IMR-90 (cell line): ENCODE results near the gene NMUR2.

ENCODE experiments used
- BHLHE40 ChIP-seq: fragments of 150-350 bp; IDR thresholded peaks from 2 replicates; pipeline ENCODE4 v1.6.1; 2016; ENCODE audit warnings: mild to moderate bottlenecking, low read depth, low read length
- CEBPB ChIP-seq: IDR thresholded peaks from 2 replicates; pipeline ENCODE4 v1.6.1; 2012; ENCODE audit warnings: low read depth, low read length, improper control_type of control experiment
- NFE2L2 ChIP-seq: fragments of 150-350 bp; IDR thresholded peaks from 2 replicates; pipeline ENCODE4 v1.6.1; 2016; ENCODE audit warnings: low read depth, mild to moderate bottlenecking, low read length
- POLR2A ChIP-seq: IDR thresholded peaks from 2 replicates; pipeline ENCODE4 v1.6.1; 2012; ENCODE audit warnings: mild to moderate bottlenecking, low read depth, low read length
- RAD21 ChIP-seq: IDR thresholded peaks from 2 replicates; pipeline ENCODE4 v1.6.1; 2012; ENCODE audit warnings: low read length, improper control_type of control experiment
- RFX5 ChIP-seq: IDR thresholded peaks from 2 replicates; pipeline ENCODE4 v1.8.0; 2012; ENCODE audit warnings: low read depth, mild to moderate bottlenecking, low read length, moderate library complexity
- TF ChIP-seq, protein P1 (sequence below): conservative IDR thresholded peaks from 2 replicates; pipeline ENCODE4 v1.5.1; 2012; ENCODE audit warnings: mild to moderate bottlenecking, low read depth, low read length, improper control_type of control experiment
- TF ChIP-seq, protein P2 (sequence below): fragments of 150-350 bp; IDR thresholded peaks from 2 replicates; pipeline ENCODE4 v1.6.1; 2017; ENCODE audit warnings: mild to moderate bottlenecking, antibody characterized with exemption, low read length, low read depth
- TF ChIP-seq, protein P3 (sequence below): fragments of 150-350 bp; IDR thresholded peaks from 2 replicates; pipeline ENCODE4 v1.6.1; 2016; ENCODE audit warnings: low read depth, mild to moderate bottlenecking, low read length, moderate library complexity, borderline replicate concordance

DNA sequence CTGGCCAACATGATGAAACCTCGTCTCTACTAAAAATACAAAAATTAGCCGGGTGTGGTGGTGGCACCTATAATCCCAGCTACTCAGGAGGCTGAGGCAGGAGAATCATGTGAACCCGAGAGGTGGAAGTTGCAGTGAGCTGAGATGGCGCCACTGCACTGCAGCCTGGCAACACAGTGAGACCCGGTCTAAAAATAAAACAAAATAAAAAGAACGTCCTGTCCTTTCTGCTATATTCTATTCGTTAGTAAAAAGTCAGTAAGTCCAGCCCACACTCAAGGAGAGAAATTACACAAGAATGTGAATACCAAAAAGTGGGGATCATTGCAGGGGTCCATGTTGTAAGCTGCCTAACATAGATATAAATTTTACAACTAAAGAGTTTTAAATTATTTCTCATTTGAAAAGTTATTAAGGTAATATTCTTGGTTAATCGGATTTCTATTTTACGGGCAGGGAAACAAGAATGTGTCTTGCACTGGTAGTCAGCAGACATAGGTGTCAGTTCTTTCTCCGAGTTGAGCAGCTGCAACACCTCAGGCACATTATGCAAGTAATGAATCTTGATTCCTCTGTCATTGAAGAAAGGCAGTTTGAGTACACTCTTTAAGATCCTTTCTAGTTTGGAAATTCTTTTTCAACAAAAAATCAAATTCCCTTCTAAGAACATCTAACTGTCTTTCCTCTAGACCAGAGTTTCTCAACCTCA is 24.5 kb downstream of the NMUR2 start:
- TF ChIP-seq, protein P1, sequence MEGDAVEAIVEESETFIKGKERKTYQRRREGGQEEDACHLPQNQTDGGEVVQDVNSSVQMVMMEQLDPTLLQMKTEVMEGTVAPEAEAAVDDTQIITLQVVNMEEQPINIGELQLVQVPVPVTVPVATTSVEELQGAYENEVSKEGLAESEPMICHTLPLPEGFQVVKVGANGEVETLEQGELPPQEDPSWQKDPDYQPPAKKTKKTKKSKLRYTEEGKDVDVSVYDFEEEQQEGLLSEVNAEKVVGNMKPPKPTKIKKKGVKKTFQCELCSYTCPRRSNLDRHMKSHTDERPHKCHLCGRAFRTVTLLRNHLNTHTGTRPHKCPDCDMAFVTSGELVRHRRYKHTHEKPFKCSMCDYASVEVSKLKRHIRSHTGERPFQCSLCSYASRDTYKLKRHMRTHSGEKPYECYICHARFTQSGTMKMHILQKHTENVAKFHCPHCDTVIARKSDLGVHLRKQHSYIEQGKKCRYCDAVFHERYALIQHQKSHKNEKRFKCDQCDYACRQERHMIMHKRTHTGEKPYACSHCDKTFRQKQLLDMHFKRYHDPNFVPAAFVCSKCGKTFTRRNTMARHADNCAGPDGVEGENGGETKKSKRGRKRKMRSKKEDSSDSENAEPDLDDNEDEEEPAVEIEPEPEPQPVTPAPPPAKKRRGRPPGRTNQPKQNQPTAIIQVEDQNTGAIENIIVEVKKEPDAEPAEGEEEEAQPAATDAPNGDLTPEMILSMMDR: no peak
- TF ChIP-seq POLR2A: no peak
- TF ChIP-seq, protein P2, sequence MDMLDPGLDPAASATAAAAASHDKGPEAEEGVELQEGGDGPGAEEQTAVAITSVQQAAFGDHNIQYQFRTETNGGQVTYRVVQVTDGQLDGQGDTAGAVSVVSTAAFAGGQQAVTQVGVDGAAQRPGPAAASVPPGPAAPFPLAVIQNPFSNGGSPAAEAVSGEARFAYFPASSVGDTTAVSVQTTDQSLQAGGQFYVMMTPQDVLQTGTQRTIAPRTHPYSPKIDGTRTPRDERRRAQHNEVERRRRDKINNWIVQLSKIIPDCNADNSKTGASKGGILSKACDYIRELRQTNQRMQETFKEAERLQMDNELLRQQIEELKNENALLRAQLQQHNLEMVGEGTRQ: no peak
- no peak for TF ChIP-seq RFX5
- TF ChIP-seq, protein P3, sequence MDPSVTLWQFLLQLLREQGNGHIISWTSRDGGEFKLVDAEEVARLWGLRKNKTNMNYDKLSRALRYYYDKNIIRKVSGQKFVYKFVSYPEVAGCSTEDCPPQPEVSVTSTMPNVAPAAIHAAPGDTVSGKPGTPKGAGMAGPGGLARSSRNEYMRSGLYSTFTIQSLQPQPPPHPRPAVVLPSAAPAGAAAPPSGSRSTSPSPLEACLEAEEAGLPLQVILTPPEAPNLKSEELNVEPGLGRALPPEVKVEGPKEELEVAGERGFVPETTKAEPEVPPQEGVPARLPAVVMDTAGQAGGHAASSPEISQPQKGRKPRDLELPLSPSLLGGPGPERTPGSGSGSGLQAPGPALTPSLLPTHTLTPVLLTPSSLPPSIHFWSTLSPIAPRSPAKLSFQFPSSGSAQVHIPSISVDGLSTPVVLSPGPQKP: no peak
- no peak for TF ChIP-seq CEBPB
- TF ChIP-seq BHLHE40: no peak
- TF ChIP-seq NFE2L2: no peak
- TF ChIP-seq RAD21: no peak
